ENCODE data around the gene THTPA.

THTPA gene

GRCh38 chr14:23556700-23557440, 799 bp downstream of the THTPA start:
- peak overlapping the region; percentile 65 for H3K4me3 ChIP-seq (ENCODE audit: low read depth, low read length)
- no peak for TF ChIP-seq CTCF (IDR thresholded peaks at IDR 0.05; ENCODE audit: borderline replicate concordance, insufficient read depth, low read depth, low read length)

- no peak for TF ChIP-seq CTCF (IDR thresholded peaks at IDR 0.05; ENCODE audit: borderline replicate concordance, insufficient read depth, low read depth, low read length)
- no peak overlapping the region for H3K4me3 ChIP-seq (ENCODE audit: low read depth, low read length)
These were observed 1.4 kb downstream of the THTPA start for GRCh38 chr14:23557521-23557920.

- TF ChIP-seq CTCF (IDR thresholded peaks at IDR 0.05; ENCODE audit: borderline replicate concordance, insufficient read depth, low read depth, low read length), result no peak
- no peak overlapping the region for H3K4me3 ChIP-seq (ENCODE audit: low read depth, low read length)
These were observed 1.9 kb downstream of the THTPA start for GRCh38 chr14:23557946-23558345.

- no peak for TF ChIP-seq CTCF (IDR thresholded peaks at IDR 0.05; ENCODE audit: borderline replicate concordance, insufficient read depth, low read depth, low read length)
- H3K4me3 ChIP-seq (ENCODE audit: low read depth, low read length), result no peak overlapping the region
These were observed 2.4 kb downstream of the THTPA start for GRCh38 chr14:23558346-23559009.

- TF ChIP-seq CTCF (IDR thresholded peaks at IDR 0.05; ENCODE audit: borderline replicate concordance, insufficient read depth, low read depth, low read length), result peak; percentile 94
- no peak overlapping the region for H3K4me3 ChIP-seq (ENCODE audit: low read depth, low read length)
These were observed 3.2 kb downstream of the THTPA start for GRCh38 chr14:23559010-23559925.

- no peak for TF ChIP-seq CTCF (IDR thresholded peaks at IDR 0.05; ENCODE audit: borderline replicate concordance, insufficient read depth, low read depth, low read length)
- H3K4me3 ChIP-seq (ENCODE audit: low read depth, low read length), result no peak overlapping the region
These were observed 4.0 kb downstream of the THTPA start for GRCh38 chr14:23559926-23560520.
